Aorta (tissue), 5 donors: ENCODE results near the gene FBXO21. TPM values are rescaled to one million over a fixed set of nuclear protein-coding genes. Genes with fewer than 3 reads are reported as not detected.
A peak's percentile ranks its signal among the peaks of the same experiment; 100 is the strongest.
"Not testable (repeated sequence)": the region's sequence is repeated elsewhere in the genome, so short reads cannot be mapped to it uniquely, and the experiment has no call there.

ENCODE experiments used
- ATAC-seq: fragments of 200-7000 bp; cut with Tn5 transposase; one replicate; pipeline ENCODE4 v1.9.1; 2022; ENCODE audit warnings: moderate library complexity; ENCODE audit not compliant: low FRiP score
- DNase-seq, 2 donors: peaks; one replicate each; pipeline ENCODE4 v3.0.0-alpha.2; 2020
- H3K27ac ChIP-seq, 2 donors: one replicate each; pipeline ENCODE4 v1.5.1; 2013; ENCODE audit warnings: low read length in 2 of 2, mild to moderate bottlenecking in 2 of 2, moderate library complexity in 2 of 2, control low read depth in 1 of 2, inconsistent platforms in 1 of 2, low read depth in 1 of 2
- H3K27me3 ChIP-seq, 2 donors: one replicate each; pipeline ENCODE4 v1.6.1; 2013; ENCODE audit warnings: control low read depth in 1 of 2, low read length in 1 of 2, mild to moderate bottlenecking in 1 of 2, moderate library complexity in 1 of 2; ENCODE audit not compliant: insufficient read depth in 2 of 2, control insufficient read depth in 1 of 2
- H3K36me3 ChIP-seq, 2 donors: one replicate each; pipeline ENCODE4 v1.6.1; 2013; ENCODE audit warnings: control low read depth in 1 of 2, low read length in 1 of 2, mild to moderate bottlenecking in 1 of 2; ENCODE audit not compliant: insufficient read depth in 2 of 2, control insufficient read depth in 1 of 2
- H3K4me1 ChIP-seq, 2 donors: one replicate each; pipeline ENCODE4 v1.6.1; 2013; ENCODE audit warnings: low read length in 2 of 2, control low read depth in 1 of 2, mild to moderate bottlenecking in 1 of 2, moderate library complexity in 1 of 2; ENCODE audit not compliant: insufficient read depth in 2 of 2, control insufficient read depth in 1 of 2
- H3K4me3 ChIP-seq, 2 donors: one replicate each; pipeline ENCODE4 v1.5.1; 2013; ENCODE audit warnings: low read length in 2 of 2, control low read depth in 1 of 2, mild to moderate bottlenecking in 1 of 2
- H3K9me3 ChIP-seq: one replicate; pipeline ENCODE4 v1.6.1; 2013; ENCODE audit warnings: mild to moderate bottlenecking, low read length; ENCODE audit not compliant: control insufficient read depth
- WGBS, 2 donors: extraction: QIAGEN DNeasy Blood & Tissue Kit; methylation state at CpG; one replicate each; pipeline ENCODE4 v1.1.7; 2013; 5-methylcytosine and 5-hydroxymethylcytosine counted together
- intact Hi-C, 2 donors: fragments of 100-400 bp; cut with DNase I; formaldehyde crosslinking; loops; one replicate each; pipeline versions ENCODE4 v1.14.2 to v1.15.0; 2022
- polyA plus RNA-seq, 2 donors: library from polyadenylated mRNA; stranded (reverse); fragments of 200-250 nt; gene quantifications; one replicate each; pipeline ENCODE4 v1.2.3, GENCODE V29; 2013
- total RNA-seq, 2 donors: library from RNA; stranded (reverse); fragmentation: NEBNext Ultra II Directional; extraction: Animal tissue kit (Norgen Biotek cat#: 25700); gene quantifications; one replicate each; pipeline ENCODE4 v1.2.1, GENCODE V29; 2021
- donor health status: healthy with polysubstance abuse.
- donor health status: Bipolar disorder and iron deficiency.
- donor health status: DM: no; HTN: no; CAD: no.
- donor health status: DM: no; HTN: no; CAD: no.
- donor health status: DM: yes; HTN: yes; CAD: no.

The FBXO21 gene
- total and polyA plus RNA-seq, 4 donors, result 9.3 to 35.8 (median 22.7) TPM

- no peak for DNase-seq
- WGBS, 2 donors, result 77 to 91% methylated on average over 6 of the region's 6 CpGs
Measured at GRCh38 chr12:117225179-117225578, 34.9 kb upstream of the FBXO21 start.

GRCh38 chr12:117220947-117221346 lies 30.7 kb upstream of the FBXO21 start:
- DNase-seq, H3K9me3 ChIP-seq, H3K4me1 ChIP-seq, H3K27ac ChIP-seq, intact Hi-C loops, H3K4me3 ChIP-seq, ATAC-seq, H3K27me3 ChIP-seq, H3K36me3 ChIP-seq: not testable (repeated sequence)
- 72 to 77% methylated on average over 5 of the region's 5 CpGs for WGBS, 2 donors

More at GRCh38 chr12:117225179-117225578, 34.9 kb upstream of the FBXO21 start:
- H3K27me3 ChIP-seq, result no peaks in the 10 kb centered on the region
- H3K4me3 ChIP-seq, result no peak overlapping the region
- intact Hi-C loops, result no loop called here
- no peaks in the 10 kb centered on the region for H3K4me1 ChIP-seq
- ATAC-seq, result no peak
- no peaks in the 10 kb centered on the region for H3K36me3 ChIP-seq
- H3K9me3 ChIP-seq, result no peaks in the 10 kb centered on the region
- H3K27ac ChIP-seq, result no peak overlapping the region

GRCh38 chr12:117218149-117218548 lies 27.9 kb upstream of the FBXO21 start:
- DNase-seq, result no peak
- no peak for ATAC-seq
- H3K27ac ChIP-seq, result no peak overlapping the region
- WGBS, 2 donors, result 67 to 69% methylated on average over 7 of the region's 7 CpGs
- no peaks in the 10 kb centered on the region for H3K4me1 ChIP-seq
- H3K36me3 ChIP-seq, result no peaks in the 10 kb centered on the region
- intact Hi-C loops, result no loop called here
- no peaks in the 10 kb centered on the region for H3K27me3 ChIP-seq
- no peak overlapping the region for H3K4me3 ChIP-seq
- no peaks in the 10 kb centered on the region for H3K9me3 ChIP-seq

GRCh38 chr12:117216686-117217085 lies 26.4 kb upstream of the FBXO21 start:
- 75 to 76% methylated on average over 5 of the region's 5 CpGs for WGBS, 2 donors
- H3K27me3 ChIP-seq, result no peaks in the 10 kb centered on the region
- H3K36me3 ChIP-seq, result no peaks in the 10 kb centered on the region
- no peaks in the 10 kb centered on the region for H3K4me1 ChIP-seq
- ATAC-seq (no peak), DNase-seq (no peak)
- H3K9me3 ChIP-seq, result no peaks in the 10 kb centered on the region
- intact Hi-C loops, result no loop called here
- no peak overlapping the region for H3K4me3 ChIP-seq
- H3K27ac ChIP-seq, result no peak overlapping the region

- H3K36me3 ChIP-seq, result no peaks in the 10 kb centered on the region
- DNase-seq (no peak), ATAC-seq (no peak)
- H3K4me1 ChIP-seq, result no peaks in the 10 kb centered on the region
- H3K27ac ChIP-seq, result no peak overlapping the region
- H3K27me3 ChIP-seq, result no peaks in the 10 kb centered on the region
- WGBS, 2 donors, result 68 to 70% methylated on average over 10 of the region's 10 CpGs
- intact Hi-C loops, result loop anchor here (5.0 kb wide), 2 partner anchors 373 to 623 kb away; no protein-coding TSS in a partner anchor
- no peaks in the 10 kb centered on the region for H3K9me3 ChIP-seq
- H3K4me3 ChIP-seq, result no peak overlapping the region
Measured at GRCh38 chr12:117214797-117215196, 24.5 kb upstream of the FBXO21 start.

GRCh38 chr12:117213295-117213808 lies 23.1 kb upstream of the FBXO21 start:
- Histone ChIP-seq H3K4me3 (no peak overlapping the region), H3K4me1 (no peaks in the 10 kb centered on the region), H3K27me3 (no peaks in the 10 kb centered on the region), H3K27ac (no peak overlapping the region), H3K9me3 (no peaks in the 10 kb centered on the region), H3K36me3 (no peaks in the 10 kb centered on the region)
- no peak for DNase-seq
- 17 to 27% methylated on average over 2 of the region's 2 CpGs for WGBS, 2 donors
- intact Hi-C loops, result loop anchor here (2.0 to 5.0 kb wide), 3 partner anchors 374 to 624 kb away; no protein-coding TSS in a partner anchor
- no peak for ATAC-seq

GRCh38 chr12:117212563-117213190 lies 22.4 kb upstream of the FBXO21 start:
- Histone ChIP-seq H3K9me3 (no peaks in the 10 kb centered on the region), H3K27me3 (no peaks in the 10 kb centered on the region), H3K27ac (no peak overlapping the region), H3K4me3 (no peak overlapping the region), H3K36me3 (no peaks in the 10 kb centered on the region), H3K4me1 (no peaks in the 10 kb centered on the region)
- DNase-seq (peak; percentile 71 to 81), ATAC-seq (peak; percentile 86)
- intact Hi-C loops, result loop anchor here (2.0 to 5.0 kb wide), 3 partner anchors 375 to 625 kb away; no protein-coding TSS in a partner anchor
- 16 to 17% methylated on average over 7 of the region's 7 CpGs for WGBS, 2 donors

GRCh38 chr12:117210266-117210918 lies 20.1 kb upstream of the FBXO21 start:
- Histone ChIP-seq H3K4me3 (no peak overlapping the region), H3K4me1 (no peaks in the 10 kb centered on the region), H3K9me3 (no peaks in the 10 kb centered on the region), H3K27me3 (no peaks in the 10 kb centered on the region), H3K27ac (no peak overlapping the region), H3K36me3 (no peaks in the 10 kb centered on the region)
- DNase-seq (no peak), ATAC-seq (no peak)
- intact Hi-C loops, result loop anchor here (5.0 kb wide), 2 partner anchors 377 to 627 kb away; no protein-coding TSS in a partner anchor
- 73 to 80% methylated on average over 6 of the region's 6 CpGs for WGBS, 2 donors
